ENCODE results near the gene DISC1.

GRCh38 chr1:231887166-231887565, 260.6 kb downstream of the DISC1 start:
- TF ChIP-seq CTCF (IDR thresholded peaks at IDR 0.05; ENCODE audit: insufficient read depth, low read length), result no peak
- no peak for TF ChIP-seq SPI1 (IDR thresholded peaks at IDR 0.05; ENCODE audit: borderline replicate concordance, low read depth)
- no peak for TF ChIP-seq POLR2AphosphoS5 (IDR thresholded peaks at IDR 0.05; ENCODE audit: low read depth)
- no peak for TF ChIP-seq GABPA (IDR thresholded peaks at IDR 0.05; ENCODE audit: low read depth)

All from HL-60 (cell line).